GM04504 (cell line): ENCODE data around the gene FSHR.

Experiments
- DNase-seq: peaks from one replicate; pipeline ENCODE4 v3.0.0-alpha.2; 2012; ENCODE audit warnings: low read depth

FSHR gene

DNA sequence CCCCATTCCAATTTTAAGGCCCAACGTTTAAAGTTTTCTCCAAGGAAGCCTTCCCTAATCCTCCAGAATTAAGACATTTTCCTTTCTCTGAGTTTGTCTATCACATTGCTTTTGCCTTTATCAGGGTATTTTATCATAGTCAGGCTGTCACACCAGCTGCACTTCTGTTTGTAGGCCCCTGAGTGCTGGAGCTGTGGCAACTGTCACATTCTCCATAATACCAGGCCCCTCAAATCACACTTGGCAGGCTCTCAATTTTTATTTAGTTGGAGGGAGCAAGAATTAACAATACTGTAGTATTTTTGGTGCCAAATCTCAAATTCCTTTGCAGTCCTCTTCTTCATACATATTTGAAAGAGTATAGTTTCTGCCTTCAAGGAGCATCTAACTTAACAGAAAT is 122.2 kb downstream of the FSHR start:
- no peak for DNase-seq

DNA sequence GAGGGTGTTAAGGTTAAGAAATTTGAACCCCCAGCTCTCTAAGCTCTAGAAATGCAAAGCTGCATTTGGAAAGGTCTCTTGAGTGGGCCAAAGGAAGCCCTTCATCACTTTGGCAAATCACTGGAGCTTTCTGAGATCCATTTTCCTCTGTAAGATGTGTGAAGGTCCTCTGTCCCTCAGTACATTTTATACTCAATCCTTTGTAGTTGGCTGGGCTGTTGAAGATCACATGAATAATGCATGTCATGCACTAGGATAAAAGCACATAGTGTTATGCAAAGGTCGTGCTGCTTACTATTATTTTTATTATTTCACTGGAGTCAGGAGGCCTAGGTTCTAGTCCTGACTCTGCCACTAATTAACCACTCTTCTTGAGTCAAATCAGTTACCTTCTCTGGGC is 124.9 kb downstream of the FSHR start:
- DNase-seq: no peak

DNA sequence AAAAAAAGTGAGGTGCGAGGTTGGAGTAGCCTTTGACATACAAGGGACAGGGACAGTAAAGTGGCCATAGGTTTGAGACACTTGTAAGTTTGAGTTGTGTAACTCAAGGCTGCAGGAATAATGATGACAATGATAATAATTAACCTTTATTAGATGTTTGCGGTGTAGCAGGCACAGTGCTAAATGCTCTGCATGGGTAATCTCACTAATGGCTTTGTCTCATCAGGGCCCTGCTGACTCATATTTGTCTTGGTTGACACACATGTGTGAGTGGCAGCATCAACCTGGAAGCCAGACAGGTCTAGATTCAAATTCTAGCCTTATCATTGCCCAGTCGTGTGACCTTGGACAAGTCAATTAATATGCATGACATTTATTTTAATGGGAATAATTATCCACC is 126.2 kb downstream of the FSHR start:
- no peak for DNase-seq

DNA sequence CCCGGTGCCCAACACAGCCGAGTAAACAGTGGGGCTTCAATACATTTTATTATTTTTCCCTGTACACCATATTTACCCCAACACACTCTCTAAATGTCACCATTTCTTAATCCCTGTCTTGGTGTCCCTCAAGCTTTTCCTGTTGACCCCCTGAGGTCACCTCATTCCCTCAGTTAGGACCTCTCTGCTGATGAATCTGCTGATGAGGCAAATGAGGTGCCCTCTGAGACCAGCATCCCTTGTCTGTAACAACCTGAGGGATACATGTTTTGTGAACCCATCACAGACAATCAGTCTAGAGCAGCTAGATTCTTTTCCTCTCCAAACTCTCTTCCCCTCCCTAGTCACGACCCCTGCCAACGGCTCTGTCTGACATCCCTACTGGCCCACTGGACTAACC is 127.6 kb downstream of the FSHR start:
- DNase-seq: no peak

DNA sequence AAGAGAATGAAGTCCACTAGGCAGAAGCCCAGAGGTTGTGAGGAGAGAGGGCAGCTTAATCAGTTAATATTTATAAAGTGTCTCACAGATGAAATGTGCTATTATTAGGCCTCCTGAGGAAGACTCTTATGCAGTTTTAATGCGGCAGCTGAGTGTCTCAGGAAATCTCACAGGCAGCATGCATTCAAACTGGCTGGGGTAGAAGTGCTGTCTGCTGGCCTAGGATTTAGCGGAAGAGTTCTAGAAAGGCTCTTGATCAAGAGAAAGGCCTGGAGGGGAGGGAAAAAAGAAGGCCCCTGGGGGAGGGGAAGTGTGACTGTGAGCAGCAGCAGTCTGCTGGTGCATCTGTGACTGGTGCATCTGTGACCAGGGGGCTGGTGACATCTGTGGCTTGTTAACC is 133.0 kb downstream of the FSHR start:
- DNase-seq: no peak

GRCh38 chr2:49005261-49005660 is 149.1 kb downstream of the FSHR start:
- DNase-seq: no peak

GRCh38 chr2:49004036-49004626 is 150.2 kb downstream of the FSHR start:
- no peak for DNase-seq

- no peak for DNase-seq
Measured at GRCh38 chr2:49003201-49003600, 151.1 kb downstream of the FSHR start.

- peak; percentile 19 for DNase-seq
Measured at GRCh38 chr2:49002750-49003149, 151.6 kb downstream of the FSHR start.

DNA sequence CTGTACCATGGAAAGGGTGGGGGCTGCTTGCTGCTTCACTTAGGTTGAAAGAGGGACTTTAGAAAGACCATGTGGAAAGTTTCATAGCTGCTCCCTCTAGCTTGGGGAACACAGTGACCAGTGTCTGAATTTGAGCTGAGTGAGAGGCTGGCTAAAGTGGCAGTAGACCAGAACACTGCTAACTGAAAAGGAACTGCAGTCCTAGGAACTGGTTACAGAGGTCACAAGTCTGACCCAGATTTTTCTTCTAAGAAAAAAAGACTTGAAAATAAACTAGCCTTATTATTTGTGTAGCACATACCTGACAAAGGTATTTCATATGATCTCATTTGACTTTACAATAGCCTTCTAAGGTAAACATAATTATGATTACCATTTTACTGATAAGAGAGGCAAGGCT is 153.6 kb downstream of the FSHR start:
- no peak for DNase-seq

DNA sequence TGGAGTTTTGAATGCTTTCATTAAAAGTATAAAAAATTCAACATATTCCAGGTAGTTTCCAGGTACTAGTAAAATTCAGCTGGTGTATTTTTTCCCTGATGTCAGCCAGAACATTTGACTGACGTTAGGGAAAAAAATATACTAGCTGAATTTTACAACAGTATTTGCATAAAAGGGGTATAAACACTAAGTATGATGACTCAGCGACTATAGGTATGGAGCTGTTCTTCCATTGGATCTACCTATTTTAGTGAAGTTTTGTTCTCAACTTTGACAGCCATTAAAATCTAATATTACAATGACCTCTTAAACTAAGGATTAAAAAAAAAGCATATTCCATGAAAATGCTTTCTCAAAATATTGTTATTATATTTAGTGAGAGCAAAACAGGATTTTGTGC is 155.9 kb downstream of the FSHR start:
- DNase-seq: no peak

DNA sequence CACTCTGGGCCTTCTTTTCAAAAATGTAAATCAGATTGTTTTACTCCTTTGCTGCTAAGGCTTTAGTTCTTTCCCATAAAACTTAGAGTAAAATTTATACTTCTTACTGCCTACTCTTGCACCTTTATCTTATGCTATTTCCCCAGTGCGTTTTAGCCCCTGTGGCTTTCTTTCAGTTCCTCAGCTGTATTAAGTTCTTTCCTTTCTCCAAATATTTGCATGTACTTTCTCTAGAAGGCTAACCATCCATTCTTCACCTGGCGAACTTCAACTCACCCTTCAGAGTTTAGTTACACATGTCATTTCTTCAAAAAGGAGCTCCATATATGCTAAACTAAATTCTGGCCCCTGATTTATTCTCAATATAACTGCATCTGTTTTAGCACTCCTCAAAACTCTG is 160.7 kb downstream of the FSHR start:
- DNase-seq: no peak

DNA sequence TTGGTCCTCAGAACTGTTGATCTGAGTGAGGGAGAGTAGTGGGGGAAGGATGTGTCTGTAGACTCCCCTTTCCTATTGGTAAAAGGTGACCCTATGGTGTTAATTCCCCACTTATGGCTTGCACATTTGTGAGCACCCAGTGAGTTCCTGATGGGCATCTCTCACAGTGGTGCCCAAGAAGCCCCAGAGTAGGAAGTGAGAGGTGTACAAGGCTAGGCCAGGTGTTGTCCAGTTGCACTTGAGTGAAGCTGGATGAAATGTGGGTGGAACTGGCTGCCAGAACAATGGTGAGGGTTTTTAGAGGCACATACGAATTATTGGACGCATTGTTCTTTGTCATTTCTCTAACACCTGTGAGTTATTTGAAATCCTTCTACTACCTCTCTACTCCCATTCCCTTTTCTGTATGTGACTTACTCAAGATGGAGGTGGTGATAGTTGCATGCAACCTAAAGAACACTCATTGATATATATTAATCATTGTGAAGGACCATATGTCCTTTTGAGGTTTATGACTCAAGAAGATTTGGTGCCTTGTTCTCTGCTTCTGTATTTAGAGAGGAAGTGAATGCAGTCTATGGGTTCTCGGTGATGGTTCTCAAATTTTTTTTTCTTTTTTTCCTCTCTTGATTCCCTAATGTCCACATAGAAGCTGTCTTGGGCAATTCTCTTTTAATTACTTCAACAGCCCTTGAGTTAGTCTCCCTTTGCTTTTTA is 162.7 kb downstream of the FSHR start:
- DNase-seq: no peak

GRCh38 chr2:48984922-48985321 is 169.4 kb downstream of the FSHR start:
- DNase-seq: no peak

DNA sequence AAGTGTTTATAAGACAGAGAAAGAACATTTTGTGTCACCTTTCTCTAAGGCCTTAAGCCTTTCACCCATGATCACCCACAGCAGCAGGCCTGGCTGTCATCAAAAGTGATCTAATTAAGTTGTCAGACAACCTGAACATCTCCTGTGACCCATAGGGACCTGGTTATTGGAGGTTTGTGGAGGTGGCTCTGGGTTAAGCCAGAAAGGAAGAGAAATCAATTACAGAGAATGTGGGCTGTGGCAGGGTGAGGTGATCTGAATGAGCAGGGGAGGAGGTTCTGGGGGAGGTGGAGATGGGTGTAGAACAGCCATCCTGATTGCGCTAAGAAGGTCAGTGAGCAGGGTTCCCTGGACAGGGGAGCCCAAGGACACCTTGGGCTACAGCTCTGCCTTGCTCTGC is 170.8 kb downstream of the FSHR start:
- DNase-seq: no peak

DNA sequence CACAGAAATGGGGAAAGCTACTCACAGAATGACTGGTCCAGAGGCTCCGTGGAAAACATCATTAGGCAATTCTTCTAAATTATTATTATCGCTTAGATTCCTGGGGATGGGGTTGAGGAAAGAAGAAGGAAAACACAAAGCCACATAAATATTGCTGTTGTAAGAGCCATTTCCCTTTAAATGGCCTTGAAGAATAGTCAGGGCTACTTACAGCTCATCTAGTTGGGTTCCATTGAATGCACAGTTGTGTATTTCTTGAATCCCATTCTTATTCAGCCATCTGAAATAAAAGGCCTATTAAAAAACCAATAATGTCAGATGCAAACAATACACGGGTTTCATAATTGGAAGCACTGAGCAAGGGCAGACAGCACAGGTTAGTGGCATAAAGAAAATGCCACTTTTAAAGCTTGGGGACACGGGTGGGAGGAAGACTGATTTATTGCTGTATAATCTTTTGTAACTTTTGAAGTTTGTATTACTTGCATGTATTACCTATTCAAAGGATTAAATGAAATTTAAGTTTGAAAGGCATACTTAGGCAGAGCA is 171.4 kb downstream of the FSHR start:
- no peak for DNase-seq

- no peak for DNase-seq
Measured at GRCh38 chr2:48980846-48981245, 173.5 kb downstream of the FSHR start.

DNA sequence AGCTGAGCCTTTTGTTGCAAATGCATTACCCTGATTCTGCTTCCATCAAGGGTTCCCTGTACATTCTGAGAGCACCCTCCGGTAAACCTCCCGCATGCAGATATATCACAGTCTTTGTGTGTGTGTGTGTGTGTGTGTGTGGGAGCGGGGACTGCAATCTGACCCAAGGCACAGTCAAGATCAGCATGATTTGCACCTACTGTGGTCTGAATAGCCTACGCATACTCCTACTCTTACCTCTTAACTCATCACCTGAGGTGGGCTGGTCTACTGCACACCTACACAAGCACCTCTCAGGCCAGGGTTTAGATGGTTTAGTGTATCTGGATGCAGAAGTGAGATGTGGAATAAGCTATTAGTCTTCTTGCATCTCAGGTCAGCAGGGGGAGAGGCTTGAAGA is 174.6 kb downstream of the FSHR start:
- no peak for DNase-seq

DNA sequence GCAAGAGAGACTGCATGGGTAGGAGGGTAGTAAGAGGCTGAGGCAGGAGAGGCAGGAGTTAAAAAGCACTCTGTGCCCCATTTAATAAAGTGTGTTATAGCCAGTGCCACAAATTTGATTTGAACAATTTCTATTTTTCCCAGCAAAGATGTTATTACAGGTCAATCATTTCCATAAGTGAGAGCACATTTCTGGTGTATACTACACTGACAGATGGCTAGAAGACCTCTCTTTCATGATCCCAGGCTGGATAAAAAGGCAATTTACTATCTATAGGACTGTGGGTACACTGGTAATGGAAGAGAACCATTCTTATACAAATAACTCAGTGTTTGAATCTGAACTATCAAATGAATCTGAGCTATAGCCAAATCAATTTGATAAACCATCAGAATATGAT is 176.2 kb downstream of the FSHR start:
- no peak for DNase-seq

DNA sequence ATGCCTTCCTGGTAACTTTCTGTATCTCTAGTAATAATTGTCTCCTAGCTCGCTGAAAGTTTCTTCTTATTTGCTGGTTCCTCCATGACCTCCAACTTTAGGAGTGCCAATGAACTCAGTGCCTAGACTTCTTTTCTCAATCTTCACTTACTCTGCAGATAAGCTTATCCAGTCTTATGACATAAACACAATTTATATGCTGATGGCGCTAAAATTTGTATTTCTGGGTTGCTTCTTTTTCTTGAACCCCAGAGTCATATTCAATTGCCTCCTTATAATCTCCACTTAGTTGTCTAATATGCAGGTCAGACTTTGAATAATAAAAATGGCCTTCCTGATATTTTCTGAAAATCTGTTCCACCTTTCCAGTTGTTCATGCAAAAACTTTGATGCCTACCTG is 182.5 kb downstream of the FSHR start:
- DNase-seq: no peak

GRCh38 chr2:48968011-48968410 is 186.3 kb downstream of the FSHR start:
- DNase-seq: no peak

DNA sequence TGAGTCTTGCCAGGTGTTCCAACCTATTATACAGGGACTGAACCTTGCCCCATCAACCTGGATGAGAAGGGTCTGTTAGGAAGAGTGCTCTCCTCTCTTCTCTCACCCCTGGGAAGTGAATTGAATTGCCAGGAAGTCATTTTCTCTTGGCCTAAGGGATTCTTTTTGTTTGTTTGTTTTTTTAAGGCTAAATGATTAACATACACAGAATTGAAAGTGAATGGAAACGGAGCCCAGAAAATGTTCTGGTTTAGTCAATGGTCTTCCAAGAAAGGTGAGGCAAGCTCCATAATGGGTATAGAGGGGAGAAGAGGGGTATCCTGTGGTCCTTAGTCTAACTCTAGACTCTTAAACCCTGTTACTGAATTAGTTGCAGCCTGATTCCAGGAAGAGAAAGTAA is 189.1 kb downstream of the FSHR start:
- DNase-seq: no peak

DNA sequence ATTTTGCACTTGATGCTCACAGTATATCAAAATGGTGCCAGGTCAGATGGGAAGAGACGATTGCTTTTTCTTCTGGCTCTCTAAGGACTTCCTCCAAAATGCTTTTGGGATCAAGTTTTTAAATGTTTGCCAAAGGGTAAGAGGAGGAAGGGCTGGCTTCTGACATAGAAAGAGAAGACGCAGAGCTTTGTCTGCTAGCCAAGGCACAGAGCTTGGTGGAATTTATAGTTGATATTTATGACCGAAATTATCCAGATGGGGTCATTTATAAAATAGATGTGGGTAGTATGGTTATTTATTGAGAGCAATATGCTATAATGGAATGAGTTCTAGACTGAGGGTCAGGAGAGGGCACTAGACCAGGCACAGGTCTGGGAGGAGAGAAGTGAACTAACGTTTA is 193.3 kb downstream of the FSHR start:
- no peak for DNase-seq

- no peak for DNase-seq
Measured at GRCh38 chr2:48954935-48955334, 199.4 kb downstream of the FSHR start.
